Epithelial cell of proximal tubule (primary cell): ENCODE data around the gene TP53BP1. TPM values are rescaled to one million over a fixed set of nuclear protein-coding genes. Genes with fewer than 3 reads are reported as not detected.

Experiments used
- DNase-seq: peaks from one replicate; pipeline ENCODE4 v3.0.0-alpha.2; 2011; ENCODE audit warnings: low read depth
- H3K4me3 ChIP-seq: 2 replicates; pipeline ENCODE4 v1.5.1; 2011; ENCODE audit warnings: low read depth, mild to moderate bottlenecking, low read length
- total RNA-seq: library from RNA; depleted of rRNA; stranded (reverse); fragments of >200 nt; gene quantifications from 2 replicates; pipeline ENCODE4 v1.2.3, GENCODE V29; 2015
- TF ChIP-seq, protein P1 (sequence below): conservative IDR thresholded peaks from 2 replicates; pipeline ENCODE4 v1.5.1; 2012; ENCODE audit warnings: low read depth, mild to moderate bottlenecking, low read length

Gene TP53BP1
- total RNA-seq, 1 donor from 2014 or later, result 28.8 TPM

DNA sequence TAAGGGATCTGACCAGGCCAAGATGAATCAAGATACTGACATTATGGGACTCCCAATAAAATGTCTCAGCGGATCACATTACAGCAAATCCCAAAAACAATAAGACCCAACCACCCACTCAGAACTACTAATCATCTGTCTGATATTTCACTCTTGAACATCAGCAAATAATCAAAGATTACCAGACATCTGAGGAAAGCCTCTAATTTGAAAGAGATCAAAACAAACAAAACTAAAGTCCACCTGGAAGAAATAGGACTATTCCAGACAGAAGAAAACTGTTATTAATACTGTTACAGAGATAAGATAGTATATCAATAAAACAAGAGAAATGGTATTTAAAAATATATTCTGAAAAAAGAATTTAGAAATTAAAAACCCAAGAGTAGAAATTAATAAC lies 29.0 kb downstream of the TP53BP1 start:
- TF ChIP-seq, protein P1, sequence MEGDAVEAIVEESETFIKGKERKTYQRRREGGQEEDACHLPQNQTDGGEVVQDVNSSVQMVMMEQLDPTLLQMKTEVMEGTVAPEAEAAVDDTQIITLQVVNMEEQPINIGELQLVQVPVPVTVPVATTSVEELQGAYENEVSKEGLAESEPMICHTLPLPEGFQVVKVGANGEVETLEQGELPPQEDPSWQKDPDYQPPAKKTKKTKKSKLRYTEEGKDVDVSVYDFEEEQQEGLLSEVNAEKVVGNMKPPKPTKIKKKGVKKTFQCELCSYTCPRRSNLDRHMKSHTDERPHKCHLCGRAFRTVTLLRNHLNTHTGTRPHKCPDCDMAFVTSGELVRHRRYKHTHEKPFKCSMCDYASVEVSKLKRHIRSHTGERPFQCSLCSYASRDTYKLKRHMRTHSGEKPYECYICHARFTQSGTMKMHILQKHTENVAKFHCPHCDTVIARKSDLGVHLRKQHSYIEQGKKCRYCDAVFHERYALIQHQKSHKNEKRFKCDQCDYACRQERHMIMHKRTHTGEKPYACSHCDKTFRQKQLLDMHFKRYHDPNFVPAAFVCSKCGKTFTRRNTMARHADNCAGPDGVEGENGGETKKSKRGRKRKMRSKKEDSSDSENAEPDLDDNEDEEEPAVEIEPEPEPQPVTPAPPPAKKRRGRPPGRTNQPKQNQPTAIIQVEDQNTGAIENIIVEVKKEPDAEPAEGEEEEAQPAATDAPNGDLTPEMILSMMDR, result no peak
- no peak overlapping the region for H3K4me3 ChIP-seq
- DNase-seq, result no peak

DNA sequence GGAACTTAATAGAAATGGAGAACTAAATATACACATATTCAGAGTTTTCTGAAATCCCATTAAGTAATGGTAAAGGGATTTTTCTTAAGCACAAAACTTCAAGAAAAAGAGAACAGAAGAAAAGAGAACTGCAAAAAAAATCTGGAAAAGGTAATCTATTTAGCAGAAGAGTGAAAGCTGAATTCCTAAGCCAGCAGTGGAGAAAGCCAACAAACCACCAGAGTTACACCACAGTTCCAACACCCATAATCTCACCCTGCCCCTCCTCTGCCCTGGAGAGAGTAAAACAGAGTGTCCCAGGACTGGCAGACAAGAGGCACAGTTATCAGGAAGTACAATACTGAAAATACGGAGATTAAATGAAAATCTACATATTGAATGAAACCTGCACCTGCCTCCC lies 29.4 kb downstream of the TP53BP1 start:
- H3K4me3 ChIP-seq, result no peak overlapping the region
- TF ChIP-seq, protein P1, result no peak
- no peak for DNase-seq

DNA sequence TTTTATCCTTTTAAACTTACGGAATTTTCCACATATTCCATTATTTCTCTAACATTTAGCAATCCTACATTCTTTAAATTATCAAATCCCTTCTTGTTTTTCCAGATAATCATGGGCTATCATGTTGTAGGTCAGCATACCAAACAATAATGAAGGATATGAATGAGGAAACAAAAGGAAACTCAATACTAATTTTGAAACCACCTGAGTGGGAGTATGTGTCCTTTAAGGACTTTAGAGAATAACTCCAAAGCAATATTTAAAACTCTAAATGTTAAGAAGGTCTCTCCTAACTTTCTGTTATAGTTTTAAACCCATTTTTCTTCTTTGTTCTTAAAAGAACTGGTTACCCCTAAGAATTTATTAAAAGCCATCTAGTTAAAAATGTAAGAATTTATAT lies 43.0 kb downstream of the TP53BP1 start:
- DNase-seq, result no peak
- TF ChIP-seq, protein P1, result no peak
- no peak overlapping the region for H3K4me3 ChIP-seq

DNA sequence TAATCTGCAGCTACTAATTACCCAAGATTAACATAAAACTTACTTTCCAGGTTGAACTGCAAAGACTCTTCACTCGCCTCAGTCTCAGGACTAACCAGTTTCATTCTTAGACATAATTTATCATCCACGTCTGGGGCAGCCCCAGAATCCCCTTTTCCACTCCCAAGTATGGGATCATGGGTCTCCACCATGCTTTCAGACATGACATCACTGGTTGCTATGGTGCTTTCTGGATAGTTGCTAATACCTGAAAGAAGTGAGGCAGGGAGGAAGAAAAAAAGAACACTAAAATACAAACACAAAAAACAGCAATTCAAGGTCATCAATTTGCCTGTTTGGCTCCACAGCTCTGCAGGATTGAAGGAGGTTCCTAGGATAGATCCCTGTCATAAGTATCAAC lies 46.6 kb downstream of the TP53BP1 start:
- no peak for DNase-seq
- TF ChIP-seq, protein P1, result no peak
- no peak overlapping the region for H3K4me3 ChIP-seq

DNA sequence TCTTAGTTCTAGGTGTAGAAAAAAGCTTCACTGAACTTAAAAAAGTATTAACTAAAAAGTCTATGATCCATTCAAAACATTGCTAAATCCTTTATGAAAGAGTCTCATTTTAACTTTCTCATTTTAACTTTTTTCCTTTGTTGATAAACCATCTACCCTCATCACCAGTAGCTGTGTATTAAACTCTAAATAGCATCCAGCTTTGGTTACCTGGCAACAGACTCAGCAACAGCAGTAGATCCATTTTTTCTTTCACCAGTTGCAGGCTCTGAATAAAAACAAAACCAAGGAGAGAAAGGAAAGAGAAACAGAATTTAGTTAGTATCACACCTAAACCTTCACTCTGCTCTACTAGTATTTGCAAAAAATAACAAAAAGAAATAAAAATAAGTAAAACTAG lies 51.6 kb downstream of the TP53BP1 start:
- DNase-seq, result no peak
- TF ChIP-seq, protein P1, result no peak
- no peak overlapping the region for H3K4me3 ChIP-seq

DNA sequence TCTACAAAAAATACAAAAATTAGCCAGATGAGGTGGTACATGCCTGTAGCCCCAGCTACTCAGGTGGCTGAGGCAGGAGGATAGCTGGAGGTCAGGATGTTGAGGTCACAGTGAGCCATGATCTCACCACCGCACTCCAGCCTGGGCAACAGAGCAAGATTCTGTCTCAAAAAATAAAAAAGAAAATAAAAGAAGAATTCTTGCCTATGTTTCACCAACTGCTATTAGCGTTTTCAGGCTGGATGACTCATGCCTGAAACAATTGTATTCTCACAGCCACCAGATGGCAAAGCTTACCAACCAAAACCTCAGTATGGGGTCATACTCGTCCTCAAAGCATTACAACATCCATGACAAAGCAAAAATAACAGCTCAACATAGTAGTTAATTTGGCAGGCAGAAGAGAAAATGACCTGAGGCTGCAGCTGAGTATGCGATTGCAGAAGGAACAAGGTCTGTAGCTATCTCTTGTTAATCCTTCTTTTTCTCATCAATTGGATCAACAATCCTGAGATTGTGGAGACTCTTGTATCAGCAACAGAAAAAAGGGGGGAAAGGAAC lies 52.2 kb downstream of the TP53BP1 start:
- TF ChIP-seq, protein P1, result peak; percentile 68
- peak; percentile 91 for DNase-seq
- H3K4me3 ChIP-seq, result no peak overlapping the region

DNA sequence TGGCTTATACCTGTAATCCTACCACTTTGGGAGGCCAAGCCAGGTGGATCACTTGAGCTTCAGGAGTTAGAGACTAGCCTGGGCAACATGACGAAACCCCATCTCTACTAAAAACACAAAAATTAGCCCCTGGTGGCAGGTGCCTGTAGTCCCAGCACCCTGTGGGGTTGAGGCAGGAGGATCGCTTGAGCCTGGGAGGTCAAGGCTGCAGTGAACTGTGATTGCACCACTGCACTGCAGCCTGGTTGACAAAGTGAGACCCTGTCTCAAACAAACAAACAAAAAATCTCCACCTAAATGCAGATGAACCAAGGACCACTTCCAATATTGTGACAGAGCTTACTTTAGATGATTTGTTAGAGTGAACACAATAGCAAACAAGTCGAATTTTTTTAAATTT lies 53.7 kb downstream of the TP53BP1 start:
- no peak overlapping the region for H3K4me3 ChIP-seq
- TF ChIP-seq, protein P1, result no peak
- DNase-seq, result no peak
